GM20000 (cell line): ENCODE results near the gene MYMK.

Experiments used
- DNase-seq: peaks from one replicate; pipeline ENCODE4 v3.0.0; 2012; ENCODE audit warnings: low spot score
- TF ChIP-seq, protein P1 (sequence below): IDR thresholded peaks from 2 replicates; pipeline ENCODE4 v1.5.1; 2012; ENCODE audit warnings: mild to moderate bottlenecking, control low read depth; ENCODE audit errors: extremely low read depth, missing control alignments

MYMK gene

DNA sequence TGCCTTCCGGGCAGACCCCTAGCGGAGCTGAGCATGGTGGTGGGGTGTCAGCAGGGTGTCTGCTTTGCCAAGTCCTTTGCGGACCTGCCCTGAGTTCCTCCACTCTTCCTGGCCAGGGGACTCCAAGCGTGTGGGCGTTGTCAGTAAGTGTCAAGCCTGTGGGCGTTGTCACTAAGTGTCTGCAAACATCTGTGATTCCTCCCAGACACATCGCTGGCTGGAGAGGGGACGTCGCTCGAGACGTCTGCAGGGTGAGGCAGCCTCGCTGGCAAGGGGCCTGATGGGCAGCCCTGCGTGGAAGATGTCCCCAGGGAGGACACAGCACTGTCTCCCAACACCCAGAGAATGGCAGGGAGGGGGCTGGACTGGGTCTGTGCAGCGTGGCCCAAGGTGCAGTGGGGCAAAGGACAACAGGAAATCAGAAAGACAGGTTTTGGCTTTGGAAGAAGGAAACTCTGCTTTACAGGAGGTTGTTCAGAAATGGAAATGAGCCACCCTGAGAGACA, 38.6 kb upstream of the MYMK start:
- TF ChIP-seq, protein P1, sequence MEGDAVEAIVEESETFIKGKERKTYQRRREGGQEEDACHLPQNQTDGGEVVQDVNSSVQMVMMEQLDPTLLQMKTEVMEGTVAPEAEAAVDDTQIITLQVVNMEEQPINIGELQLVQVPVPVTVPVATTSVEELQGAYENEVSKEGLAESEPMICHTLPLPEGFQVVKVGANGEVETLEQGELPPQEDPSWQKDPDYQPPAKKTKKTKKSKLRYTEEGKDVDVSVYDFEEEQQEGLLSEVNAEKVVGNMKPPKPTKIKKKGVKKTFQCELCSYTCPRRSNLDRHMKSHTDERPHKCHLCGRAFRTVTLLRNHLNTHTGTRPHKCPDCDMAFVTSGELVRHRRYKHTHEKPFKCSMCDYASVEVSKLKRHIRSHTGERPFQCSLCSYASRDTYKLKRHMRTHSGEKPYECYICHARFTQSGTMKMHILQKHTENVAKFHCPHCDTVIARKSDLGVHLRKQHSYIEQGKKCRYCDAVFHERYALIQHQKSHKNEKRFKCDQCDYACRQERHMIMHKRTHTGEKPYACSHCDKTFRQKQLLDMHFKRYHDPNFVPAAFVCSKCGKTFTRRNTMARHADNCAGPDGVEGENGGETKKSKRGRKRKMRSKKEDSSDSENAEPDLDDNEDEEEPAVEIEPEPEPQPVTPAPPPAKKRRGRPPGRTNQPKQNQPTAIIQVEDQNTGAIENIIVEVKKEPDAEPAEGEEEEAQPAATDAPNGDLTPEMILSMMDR = no peak
- no peak for DNase-seq

DNA sequence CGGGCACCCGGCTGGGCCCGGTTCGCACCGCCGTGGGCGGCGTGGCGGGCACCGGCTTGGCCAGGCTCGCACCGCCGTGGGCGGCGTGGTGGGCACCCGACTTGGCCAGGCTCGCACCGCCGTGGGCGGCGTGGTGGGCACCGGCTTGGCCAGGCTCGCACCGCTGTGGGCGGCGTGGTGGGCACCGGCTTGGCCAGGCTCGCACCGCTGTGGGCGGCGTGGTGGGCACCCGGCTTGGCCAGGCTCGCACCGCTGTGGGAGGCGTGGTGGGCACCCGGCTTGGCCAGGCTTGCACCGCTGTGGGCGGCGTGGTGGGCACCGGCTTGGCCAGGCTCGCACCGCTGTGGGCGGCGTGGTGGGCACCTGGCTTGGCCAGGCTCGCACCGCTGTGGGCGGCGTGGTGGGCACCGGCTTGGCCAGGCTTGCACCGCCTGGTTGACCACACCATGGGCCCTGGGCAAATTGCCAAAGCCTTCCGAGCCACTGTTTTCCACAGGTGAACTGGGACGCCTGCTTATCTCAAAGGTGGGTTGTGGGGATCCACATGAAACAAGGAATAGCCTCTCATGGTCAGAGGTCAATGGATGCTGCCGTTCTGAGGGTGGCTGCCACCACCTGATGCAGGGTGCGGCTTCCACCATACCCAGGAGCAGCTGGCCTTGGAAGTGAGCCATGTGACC, 38.0 kb upstream of the MYMK start:
- TF ChIP-seq, protein P1 = no peak
- no peak for DNase-seq

DNA sequence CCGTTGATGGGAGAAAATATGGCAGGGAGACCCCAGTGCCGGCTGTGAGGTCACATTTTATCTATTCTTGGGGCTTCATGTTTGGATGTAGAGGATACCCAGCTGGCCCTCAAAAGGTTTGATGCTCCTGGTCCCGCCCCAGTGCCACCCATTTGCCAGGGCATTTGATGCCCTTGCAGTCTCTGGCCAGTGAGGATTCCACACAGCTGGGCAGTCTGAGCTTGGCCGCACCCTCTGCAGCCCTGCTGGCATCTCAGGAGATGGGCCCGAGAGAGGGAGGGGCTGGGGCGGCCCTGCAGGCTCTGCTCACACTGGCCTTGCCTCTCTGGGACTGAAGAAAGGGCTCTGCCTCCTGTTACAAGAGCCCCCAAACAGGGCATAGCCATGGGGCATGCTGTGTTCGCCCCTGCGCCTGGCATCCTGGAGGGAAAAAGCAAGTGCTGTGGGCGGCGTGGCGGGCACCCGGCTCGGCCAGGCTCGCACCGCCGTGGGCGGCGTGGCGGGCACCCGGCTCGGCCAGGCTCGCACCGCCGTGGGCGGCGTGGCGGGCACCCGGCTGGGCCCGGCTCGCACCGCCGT, 37.3 kb upstream of the MYMK start:
- no peak for DNase-seq
- TF ChIP-seq, protein P1 = no peak

DNA sequence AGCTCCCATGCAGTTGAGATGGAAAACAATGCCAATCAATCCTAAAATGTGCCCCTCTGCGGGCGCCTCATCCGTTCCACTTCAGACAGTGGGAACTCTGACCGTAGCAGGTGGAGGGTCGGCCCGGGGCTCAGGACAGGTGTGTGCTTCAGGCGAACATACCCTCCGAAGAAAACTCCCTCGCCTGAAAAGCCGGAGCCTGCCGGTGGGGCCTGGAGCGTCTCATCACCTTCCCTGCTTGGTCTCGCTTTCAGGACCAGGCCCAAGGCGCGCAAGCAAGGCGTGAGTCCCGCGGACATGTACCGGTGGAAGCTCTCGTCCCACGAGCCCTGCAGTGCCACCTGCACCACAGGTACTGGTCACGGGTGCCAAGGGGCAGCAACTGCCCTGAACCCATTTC, 36.2 kb upstream of the MYMK start:
- no peak for DNase-seq

DNA sequence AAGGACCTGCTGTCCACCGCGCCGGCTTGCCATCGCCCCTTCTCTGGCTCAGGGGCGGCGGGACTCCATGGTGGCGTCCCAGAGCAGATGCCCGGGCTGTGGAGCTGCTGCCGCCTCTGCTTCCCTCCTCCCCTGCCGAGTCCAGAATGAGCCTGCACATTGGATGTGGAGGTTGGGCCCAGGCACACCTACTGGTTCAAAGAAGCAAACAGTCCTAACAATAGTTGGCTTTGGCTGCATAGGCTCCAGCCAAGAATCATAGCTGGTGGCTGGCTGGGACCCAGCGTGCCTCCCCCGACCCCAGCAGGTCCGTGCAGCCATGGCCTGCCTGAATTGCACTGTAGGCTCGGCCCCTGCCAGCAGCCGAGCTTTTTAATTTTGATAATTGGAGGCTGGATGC, 35.6 kb upstream of the MYMK start:
- DNase-seq = no peak
- TF ChIP-seq, protein P1 = no peak

More for the DNA sequence above, 36.2 kb upstream of the MYMK start:
- TF ChIP-seq, protein P1 = no peak

DNA sequence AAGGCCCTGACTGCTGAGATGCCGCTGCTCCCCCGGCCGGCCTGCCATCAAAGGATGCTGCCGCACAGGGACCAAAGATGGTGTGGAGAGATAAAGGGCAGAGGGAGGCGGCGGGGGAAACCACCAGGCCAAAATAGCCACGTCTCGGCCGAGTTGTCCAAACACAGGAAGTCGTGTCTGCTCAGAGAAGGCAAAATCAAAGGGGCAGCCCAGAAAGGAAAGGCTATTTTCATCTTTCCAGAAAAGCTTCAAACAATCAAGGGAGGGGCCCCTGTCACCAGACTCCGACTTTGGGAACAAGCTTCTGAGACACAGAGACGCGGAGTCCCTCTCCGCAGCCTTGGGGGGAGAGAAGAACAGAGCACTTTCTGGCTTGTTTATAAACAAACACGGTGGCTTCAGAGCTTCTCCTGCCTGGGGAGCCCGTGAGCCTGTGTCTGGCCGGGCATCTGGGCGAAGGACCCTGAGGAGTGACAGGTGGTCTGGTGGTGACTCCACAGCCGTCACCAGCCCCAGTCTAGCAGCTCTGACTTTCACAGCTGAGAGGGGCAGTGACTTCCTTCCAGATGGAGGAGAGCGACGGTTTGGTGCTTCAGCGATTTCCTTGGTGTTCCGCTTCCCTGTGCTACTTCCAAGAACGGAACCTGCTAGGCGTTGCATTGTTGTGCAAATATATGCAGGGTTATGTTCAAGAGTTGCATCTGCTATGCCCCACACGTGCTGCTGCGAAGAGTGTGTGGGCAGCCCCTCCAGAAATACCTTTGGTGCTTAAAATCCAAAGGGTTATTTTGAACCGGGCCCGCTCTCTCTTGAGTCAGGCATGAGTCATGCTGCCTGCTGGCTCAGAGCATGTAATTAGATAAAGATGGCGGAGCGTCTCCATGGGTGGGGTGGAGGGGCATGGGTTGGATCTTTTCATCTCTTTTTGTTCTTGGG, 33.7 kb upstream of the MYMK start:
- DNase-seq = peak; percentile 90

More for the DNA sequence above, 33.7 kb upstream of the MYMK start:
- TF ChIP-seq, protein P1 = no peak
